ELR (cell line): ENCODE data around the gene CIT.

Experiments used
- DNase-seq: peaks from one replicate; pipeline ENCODE4 v3.0.0-alpha.2; 2015; ENCODE audit warnings: low read depth

The CIT gene

GRCh38 chr12:119645535-119646059, 231.5 kb downstream of the CIT start:
- DNase-seq = no peak

GRCh38 chr12:119644930-119645329, 232.2 kb downstream of the CIT start:
- DNase-seq = no peak

- no peak for DNase-seq
Measured at GRCh38 chr12:119642986-119643385, 234.1 kb downstream of the CIT start.
